Breast epithelium (tissue), 4 donors: ENCODE data around the gene BPTF. TPM values are rescaled to one million over a fixed set of nuclear protein-coding genes. Genes with fewer than 3 reads are reported as not detected.
A peak's percentile ranks its signal among the peaks of the same experiment; 100 is the strongest.
"Not testable (repeated sequence)": the region's sequence is repeated elsewhere in the genome, so short reads cannot be mapped to it uniquely, and the experiment has no call there.

Experiments used
- DNase-seq, 2 donors: peaks; one replicate each; pipeline ENCODE4 v3.0.0-alpha.2; 2019; ENCODE audit warnings: low spot score in 2 of 2
- H3K27ac ChIP-seq, 2 donors: fragments of 200-600 bp; sonication (generic) in 1 of 2; one replicate each; pipeline ENCODE4 v1.5.1; 2016 to 2019; ENCODE audit warnings: mild to moderate bottlenecking in 1 of 2
- H3K27me3 ChIP-seq, 2 donors: fragments of 200-600 bp; sonication (generic) in 1 of 2; one replicate each; pipeline versions ENCODE4 v1.5.1 to v1.6.0; 2017 to 2019; ENCODE audit warnings: control low read depth in 1 of 2, mild to moderate bottlenecking in 1 of 2
- H3K36me3 ChIP-seq: fragments of 200-600 bp; one replicate; pipeline ENCODE4 v1.5.1; 2019
- H3K4me1 ChIP-seq, 2 donors: fragments of 200-600 bp; sonication (generic); one replicate each; pipeline ENCODE4 v1.5.1; 2016 to 2019; ENCODE audit warnings: control low read depth in 1 of 2
- H3K4me3 ChIP-seq, 3 donors: fragments of 200-600 bp; sonication (generic); 1 replicate in 2 of 3; 2 replicates in 1 of 3; pipeline ENCODE4 v1.5.1; 2016 to 2019; ENCODE audit warnings: mild to moderate bottlenecking in 3 of 3, moderate library complexity in 2 of 3
- H3K9me3 ChIP-seq, 2 donors: fragments of 200-600 bp; sonication (generic) in 1 of 2; one replicate each; pipeline ENCODE4 v1.5.1; 2016 to 2019; ENCODE audit warnings: control low read depth in 1 of 2
- CTCF ChIP-seq, 3 donors: fragments of 450-650 bp; IDR thresholded peaks; one replicate each; pipeline ENCODE4 v1.5.1; 2016 to 2017; ENCODE audit warnings: antibody characterized with exemption in 3 of 3, mild to moderate bottlenecking in 3 of 3, moderate library complexity in 3 of 3
- POLR2A ChIP-seq: fragments of 450-650 bp; IDR thresholded peaks from one replicate; pipeline ENCODE4 v1.6.1; 2016; ENCODE audit warnings: antibody characterized with exemption, mild to moderate bottlenecking, moderate library complexity
- POLR2AphosphoS5 ChIP-seq, 3 donors: sonication (generic); formaldehyde crosslinking; IDR thresholded peaks; one replicate each; pipeline ENCODE4 v1.6.1; 2017; ENCODE audit warnings: antibody characterized with exemption in 3 of 3
- intact Hi-C: fragments of 100-400 bp; cut with DNase I; formaldehyde crosslinking; loops from one replicate; pipeline ENCODE4 v1.15.1; 2023; ENCODE audit warnings: low total_unique reads
- total RNA-seq, 3 donors: library from RNA; depleted of rRNA; stranded (reverse); fragments of >200 nt; gene quantifications; one replicate each; pipeline ENCODE4 v1.1.0, GENCODE V29; 2016

Gene BPTF
- total RNA-seq, 3 donors from 2014 or later: 97.6 to 142 (median 120) TPM

- no peak overlapping the region for H3K27ac ChIP-seq
- no peaks in the 10 kb centered on the region for H3K36me3 ChIP-seq
- H3K27me3 ChIP-seq: no peaks in the 10 kb centered on the region
- H3K4me1 ChIP-seq: no peaks in the 10 kb centered on the region
- DNase-seq: no peak
- no peaks in the 10 kb centered on the region for H3K9me3 ChIP-seq
- TF ChIP-seq POLR2AphosphoS5 (IDR thresholded peaks at IDR 0.05): no peak
- no peak overlapping the region for H3K4me3 ChIP-seq
- intact Hi-C loops: no loop called here
These were observed 6.9 kb upstream of the BPTF start for GRCh38 chr17:67818110-67819002.

DNA sequence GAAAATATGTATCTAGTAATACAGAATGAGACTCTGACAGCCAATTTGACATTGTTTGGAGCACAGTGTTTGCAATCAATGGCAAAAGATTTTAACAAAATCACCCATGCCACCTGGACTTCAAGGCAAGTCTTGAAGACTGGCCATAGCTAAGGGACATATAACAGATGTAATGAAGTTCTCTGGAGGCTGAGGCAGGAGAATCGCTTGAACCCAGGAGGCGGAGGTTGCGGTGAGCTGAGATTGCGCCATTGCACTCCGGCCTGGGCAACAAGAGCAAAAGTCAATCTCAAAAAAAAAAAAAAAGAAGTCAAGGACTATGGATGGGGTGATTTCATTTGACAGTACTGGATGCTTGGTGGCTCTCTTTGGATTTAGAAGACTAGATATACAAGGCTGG, 5.6 kb upstream of the BPTF start:
- intact Hi-C loops: no loop called here
- no peak overlapping the region for H3K27ac ChIP-seq
- no peak overlapping the region for H3K4me3 ChIP-seq
- H3K36me3 ChIP-seq: no peaks in the 10 kb centered on the region
- H3K9me3 ChIP-seq: no peaks in the 10 kb centered on the region
- no peak for DNase-seq
- H3K27me3 ChIP-seq: no peaks in the 10 kb centered on the region
- no peaks in the 10 kb centered on the region for H3K4me1 ChIP-seq
- TF ChIP-seq CTCF (IDR thresholded peaks at IDR 0.05) (no peak), POLR2A (no peak), POLR2AphosphoS5 (IDR thresholded peaks at IDR 0.05) (no peak)

DNA sequence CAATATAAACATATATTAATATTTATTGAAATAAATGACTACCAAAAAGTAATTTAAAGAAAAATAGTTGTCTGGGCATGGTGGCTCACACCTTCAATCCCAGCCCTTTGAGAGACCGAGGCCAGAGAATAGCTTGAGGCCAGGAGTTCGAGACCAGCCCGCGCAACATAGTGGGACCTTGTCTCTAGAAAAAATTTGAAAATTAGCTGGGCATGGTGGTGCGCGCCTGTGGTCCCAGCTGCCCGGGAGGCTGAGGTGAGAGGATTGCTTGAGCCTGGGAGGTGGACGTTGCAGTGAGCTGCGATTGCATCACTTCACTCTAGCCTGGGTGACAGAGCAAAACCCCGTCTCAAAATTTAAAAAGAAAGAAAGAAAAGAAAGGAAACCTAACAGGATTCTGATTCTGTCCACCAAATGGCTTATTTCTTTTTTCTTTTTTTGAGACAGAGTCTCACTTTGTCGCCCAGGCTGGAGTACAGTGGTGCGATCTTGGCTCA, 3.4 kb upstream of the BPTF start:
- no peaks in the 10 kb centered on the region for H3K36me3 ChIP-seq
- DNase-seq: no peak
- H3K4me1 ChIP-seq: no peaks in the 10 kb centered on the region
- H3K27ac ChIP-seq: no peak overlapping the region
- no peaks in the 10 kb centered on the region for H3K27me3 ChIP-seq
- no peaks in the 10 kb centered on the region for H3K9me3 ChIP-seq
- TF ChIP-seq POLR2A (no peak), CTCF (IDR thresholded peaks at IDR 0.05) (no peak), POLR2AphosphoS5 (IDR thresholded peaks at IDR 0.05) (no peak)
- no peak overlapping the region for H3K4me3 ChIP-seq
- intact Hi-C loops: no loop called here

DNA sequence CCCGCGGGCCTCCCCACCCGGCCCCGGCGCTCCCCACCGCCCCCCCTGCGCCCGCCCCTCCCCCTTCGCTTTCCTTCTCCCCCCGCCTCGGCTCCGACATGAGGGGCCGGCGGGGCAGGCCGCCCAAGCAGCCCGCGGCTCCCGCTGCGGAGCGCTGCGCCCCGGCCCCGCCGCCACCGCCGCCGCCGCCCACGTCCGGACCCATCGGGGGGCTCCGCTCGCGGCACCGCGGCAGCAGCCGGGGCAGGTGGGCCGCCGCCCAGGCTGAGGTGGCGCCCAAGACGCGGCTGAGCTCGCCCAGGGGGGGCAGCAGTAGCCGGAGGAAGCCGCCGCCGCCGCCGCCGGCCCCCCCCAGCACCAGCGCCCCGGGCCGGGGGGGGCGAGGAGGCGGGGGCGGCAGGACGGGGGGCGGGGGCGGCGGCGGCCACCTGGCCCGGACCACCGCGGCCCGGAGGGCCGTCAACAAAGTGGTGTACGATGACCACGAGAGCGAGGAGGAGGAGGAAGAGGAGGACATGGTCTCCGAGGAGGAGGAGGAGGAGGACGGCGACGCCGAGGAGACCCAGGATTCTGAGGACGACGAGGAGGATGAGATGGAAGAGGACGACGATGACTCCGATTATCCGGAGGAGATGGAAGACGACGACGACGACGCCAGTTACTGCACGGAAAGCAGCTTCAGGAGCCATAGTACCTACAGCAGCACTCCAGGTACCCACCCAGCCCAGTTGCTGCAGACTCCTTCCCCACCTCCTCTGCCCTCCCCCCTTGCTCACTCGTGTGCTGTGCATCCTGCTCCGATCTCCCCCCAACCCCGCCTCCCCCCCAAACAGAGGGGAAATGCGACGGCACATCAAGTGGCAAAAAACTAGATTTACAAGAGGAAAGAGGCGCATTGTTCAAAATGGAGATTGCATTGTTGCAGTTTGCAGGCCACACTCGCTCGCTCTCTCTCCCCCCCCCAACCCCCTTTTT, 611 bp downstream of the BPTF start:
- Histone ChIP-seq H3K4me1 (peaks cover 0 to 15% of the 10 kb centered on the region in 2 donors), H3K4me3 (peak overlapping the region; percentile 70 to 80 (median 79)), H3K27ac (peak overlapping the region; percentile 98 to 99)
- intact Hi-C loops, H3K9me3 ChIP-seq, H3K36me3 ChIP-seq, H3K27me3 ChIP-seq, DNase-seq: not testable (repeated sequence)

GRCh38 chr17:67829331-67829730, 4.0 kb downstream of the BPTF start:
- no peaks in the 10 kb centered on the region for H3K36me3 ChIP-seq
- TF ChIP-seq POLR2A (no peak), POLR2AphosphoS5 (IDR thresholded peaks at IDR 0.05) (no peak), CTCF (IDR thresholded peaks at IDR 0.05) (no peak)
- no peak overlapping the region for H3K27ac ChIP-seq
- intact Hi-C loops: no loop called here
- peak overlapping the region in 1 of 3 donors; percentile 2 for H3K4me3 ChIP-seq
- no peak for DNase-seq
- no peaks in the 10 kb centered on the region for H3K27me3 ChIP-seq
- peaks cover 0 to 15% of the 10 kb centered on the region in 2 donors for H3K4me1 ChIP-seq
- no peaks in the 10 kb centered on the region for H3K9me3 ChIP-seq
